Measurements from ENCODE around the gene CLPSL2.

CLPSL2 gene

GRCh38 chr6:35788423-35788982 lies 12.1 kb downstream of the CLPSL2 start:
- DNase-seq, result no peak

GRCh38 chr6:35790683-35791082 lies 14.3 kb downstream of the CLPSL2 start:
- DNase-seq, result no peak

DNA sequence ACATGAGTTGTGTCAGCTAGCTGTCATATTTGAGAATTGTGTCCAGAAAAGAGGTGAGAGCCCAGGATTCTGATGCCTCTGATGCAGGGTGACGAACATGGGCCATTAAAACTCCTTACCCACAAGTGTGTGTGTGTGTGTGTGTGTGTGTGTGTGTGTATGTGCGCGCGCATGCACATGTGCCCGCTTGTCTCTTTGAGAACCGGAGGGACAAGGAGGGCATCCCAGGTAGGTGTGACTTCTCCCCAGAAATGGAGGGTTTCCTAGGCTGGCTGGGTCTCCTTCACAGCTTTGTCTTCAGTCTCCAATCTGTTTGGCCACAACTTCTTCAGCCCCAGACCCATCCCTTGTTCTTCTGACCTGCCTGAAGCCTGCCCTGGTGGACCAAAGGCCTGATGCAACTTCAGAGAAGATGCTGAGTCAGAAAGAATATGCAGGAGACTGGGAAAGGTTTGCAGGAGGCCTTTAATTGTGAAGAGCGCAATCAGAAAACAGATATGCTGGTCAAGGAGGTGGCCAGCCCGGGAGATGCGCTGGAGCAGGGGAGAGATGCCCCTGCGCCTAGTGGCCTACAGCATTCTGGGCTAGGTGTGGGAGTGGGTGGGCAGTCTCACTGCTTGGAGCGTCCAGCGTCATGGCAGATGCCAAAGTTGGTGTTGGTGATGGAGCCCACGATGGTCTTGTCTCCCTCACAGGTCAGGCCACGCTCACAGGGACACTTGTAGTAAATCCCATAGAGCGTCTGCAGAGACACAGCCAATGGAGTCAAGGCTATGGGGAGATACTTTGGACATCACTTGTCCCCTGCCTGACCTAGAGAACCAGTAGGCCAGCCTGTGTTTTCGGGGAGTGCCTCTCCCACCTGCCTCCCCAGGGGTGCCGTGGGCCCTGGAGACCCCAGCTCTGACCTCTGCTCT lies 18.4 kb downstream of the CLPSL2 start:
- DNase-seq, result no peak

- DNase-seq, result no peak
Observed at GRCh38 chr6:35795453-35796071, 19.2 kb downstream of the CLPSL2 start.

DNA sequence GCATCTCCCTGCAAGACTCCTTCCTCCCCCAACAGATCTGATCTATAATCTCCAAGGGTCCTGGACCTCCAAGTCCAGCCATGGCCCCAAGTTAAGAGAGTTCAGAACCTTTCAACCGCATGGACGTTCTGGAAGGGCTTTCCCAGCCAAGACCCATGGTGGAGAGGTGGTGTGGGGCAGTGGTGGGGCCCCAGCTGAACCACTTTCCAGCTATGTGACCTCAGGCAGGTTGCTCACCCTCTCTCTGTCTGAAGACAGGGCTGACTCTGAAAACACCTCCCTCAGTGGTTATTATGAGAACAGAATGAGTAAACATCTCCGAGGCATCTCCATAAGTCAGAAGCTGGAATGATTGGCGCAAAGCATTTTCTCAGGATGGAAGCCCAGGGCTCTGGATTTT lies 19.8 kb downstream of the CLPSL2 start:
- no peak for DNase-seq

GRCh38 chr6:35797837-35798526 lies 21.6 kb downstream of the CLPSL2 start:
- DNase-seq, result no peak

GRCh38 chr6:35798706-35799105 lies 22.3 kb downstream of the CLPSL2 start:
- no peak for DNase-seq

DNA sequence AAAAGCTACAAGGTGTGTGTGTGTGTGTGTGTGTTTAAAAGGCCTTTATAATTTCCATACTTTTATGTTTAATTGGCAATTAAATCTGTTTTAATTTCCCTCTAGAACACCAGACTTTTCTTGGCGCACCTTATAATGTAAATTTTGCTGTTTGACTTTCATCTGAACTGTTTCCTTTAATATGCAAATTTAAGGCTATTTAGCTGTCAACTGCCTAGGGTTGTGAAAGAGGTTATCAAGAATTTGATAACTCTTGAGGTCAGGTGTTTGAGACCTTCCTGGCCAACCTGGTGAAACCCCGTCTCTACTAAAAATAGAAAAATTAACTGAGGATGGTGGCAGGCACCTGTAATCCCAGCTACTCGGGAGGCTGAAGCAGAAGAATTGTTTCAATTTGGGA lies 24.8 kb downstream of the CLPSL2 start:
- no peak for DNase-seq

DNA sequence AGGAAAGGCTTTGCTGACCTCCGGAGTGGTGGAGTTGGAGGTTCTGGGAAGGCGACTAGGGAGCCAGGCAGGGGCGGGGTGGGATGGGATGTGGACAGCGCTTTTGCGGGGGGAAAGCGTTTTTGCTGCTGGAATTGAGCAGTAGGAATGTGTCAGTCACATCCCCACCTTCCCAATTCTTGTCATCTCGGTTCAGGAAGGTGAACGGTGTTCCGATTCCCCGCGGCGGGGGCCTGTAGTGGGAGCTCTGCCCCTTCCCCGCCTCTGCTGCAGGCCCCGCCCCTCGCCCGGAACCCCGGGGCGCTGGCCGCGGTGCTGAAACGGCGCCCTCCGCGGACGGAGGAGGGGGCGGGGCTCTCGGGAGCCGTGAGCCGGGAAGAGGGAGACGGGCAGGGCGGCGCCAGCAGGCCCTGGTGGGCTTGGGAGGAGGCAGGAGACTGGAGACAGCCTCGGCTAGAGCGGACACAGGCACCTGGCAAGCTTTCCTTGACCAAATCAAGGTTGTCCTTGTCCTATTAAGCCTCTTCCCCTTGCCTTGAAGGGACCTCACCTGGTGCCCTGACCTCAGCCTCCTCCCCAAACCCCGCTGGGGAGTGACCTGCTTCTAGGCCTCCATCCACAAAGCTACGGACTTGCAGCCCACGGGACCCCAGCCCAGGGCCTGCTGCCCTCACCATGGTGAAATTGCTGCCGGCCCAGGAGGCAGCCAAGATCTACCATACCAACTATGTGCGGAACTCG lies 28.8 kb downstream of the CLPSL2 start, which contains the start of gene LHFPL5:
Gene LHFPL5 (plus strand): TSS at position 357 of the 741 bp plus-strand sequence. CDS start 319 bp downstream, at position 676.
- peak; percentile 54 for DNase-seq

DNA sequence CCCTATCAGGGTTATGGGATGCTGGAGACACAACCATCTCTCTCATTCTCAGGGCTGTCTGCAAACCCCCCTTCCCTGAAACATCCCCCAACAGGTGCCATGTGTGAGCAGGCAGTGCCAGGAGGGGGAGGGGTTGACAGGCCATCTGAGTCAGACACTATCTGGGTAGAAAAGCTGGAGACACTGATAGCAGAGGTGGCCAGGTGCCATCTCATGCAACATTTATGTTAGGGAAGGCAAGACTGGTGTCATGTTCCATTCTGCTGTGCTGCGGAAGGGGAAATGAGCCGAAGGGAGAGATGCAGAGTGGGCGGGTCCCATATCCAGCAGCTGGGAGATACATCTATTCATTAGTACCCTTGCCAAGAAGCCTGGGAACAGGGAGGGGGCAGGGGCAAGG lies 32.3 kb downstream of the CLPSL2 start:
- DNase-seq, result no peak

GRCh38 chr6:35809809-35810208 lies 33.4 kb downstream of the CLPSL2 start:
- no peak for DNase-seq

DNA sequence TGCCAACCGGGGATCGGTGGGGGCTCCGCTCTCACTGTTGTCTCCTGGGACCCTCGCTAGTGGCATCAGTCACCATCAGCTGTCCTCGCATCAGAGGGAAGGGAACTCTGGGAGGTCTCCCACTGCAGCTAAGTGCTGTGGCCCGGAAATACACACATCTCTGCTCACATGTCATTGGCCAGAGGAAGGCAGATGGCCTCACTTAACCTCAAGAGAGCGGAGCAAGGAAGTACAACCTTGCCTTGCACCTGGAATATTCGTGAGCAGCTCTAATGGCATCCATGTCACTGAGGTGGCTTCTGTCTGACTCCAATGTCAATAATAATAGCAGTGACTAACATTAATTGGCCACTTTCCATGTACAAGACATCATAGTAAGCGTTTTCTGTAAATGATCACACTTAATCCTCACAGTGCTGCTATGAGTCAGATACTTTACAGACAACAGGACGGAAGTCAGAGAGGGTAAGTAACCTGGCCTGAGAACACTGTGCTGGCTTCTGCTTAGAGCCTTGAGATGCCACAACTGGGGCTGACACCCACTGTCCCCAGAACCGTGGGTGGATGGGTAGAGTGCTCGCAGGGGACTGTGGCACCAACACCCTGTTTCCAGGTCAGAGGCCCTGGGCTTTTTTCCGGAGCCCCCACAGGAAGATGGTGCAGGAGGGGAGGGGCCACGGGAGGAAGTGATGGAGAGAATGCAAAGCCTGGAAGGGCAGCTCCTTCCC lies 34.7 kb downstream of the CLPSL2 start:
- DNase-seq, result peak; percentile 11

- DNase-seq, result no peak
Observed at GRCh38 chr6:35811699-35811995, 35.2 kb downstream of the CLPSL2 start.

DNA sequence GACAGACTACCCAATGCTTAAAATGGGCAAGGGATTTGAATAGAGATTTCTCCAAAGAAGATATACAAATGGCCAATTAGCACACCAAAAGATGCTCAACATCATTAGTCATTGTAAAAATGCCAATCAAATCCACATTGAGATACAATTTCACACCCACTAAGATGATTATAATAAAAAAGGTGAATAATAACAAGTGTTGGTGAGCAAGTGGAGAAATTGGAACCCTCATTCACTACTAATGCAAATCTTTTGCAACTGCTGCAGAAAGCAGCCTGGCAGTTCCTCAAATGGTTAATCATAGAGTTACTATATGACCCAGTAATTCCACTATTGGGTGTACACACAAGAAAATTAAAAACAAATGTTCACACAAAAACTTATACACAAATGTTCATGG lies 41.1 kb downstream of the CLPSL2 start:
- DNase-seq, result no peak

DNA sequence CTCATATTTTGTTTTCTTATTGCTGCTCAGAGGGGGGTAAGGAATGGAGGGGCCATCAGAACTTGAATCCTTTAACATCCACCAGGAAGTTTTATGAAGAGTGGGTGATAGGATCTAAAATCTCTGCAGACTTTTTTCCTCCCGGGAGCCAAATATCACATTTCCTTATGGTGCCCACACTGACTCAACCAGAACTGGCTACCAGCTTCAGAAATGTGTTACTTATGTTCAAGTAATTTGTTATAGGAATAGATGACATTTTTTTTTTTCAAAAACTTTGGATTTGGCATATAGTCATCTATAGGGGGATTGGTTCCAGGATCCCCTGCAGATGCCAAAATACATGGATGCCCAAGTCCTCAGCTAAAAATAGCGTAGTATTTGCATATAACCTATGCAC lies 47.2 kb downstream of the CLPSL2 start:
- no peak for DNase-seq

- no peak for DNase-seq
Observed at GRCh38 chr6:35824552-35825192, 48.3 kb downstream of the CLPSL2 start.

All from activated CD4-positive, alpha-beta T cell treated with anti-CD3 and anti-CD28 coated beads, Interleukin-2, Interleukin-6, amounts not matched to agents 100 ng/mL and 50 ng/mL, durations not matched to agents 16 hours and 8 hours (primary cell).